Caco-2 (cell line): ENCODE results near the gene KCNJ12. TPM values are rescaled to one million over a fixed set of nuclear protein-coding genes. Genes with fewer than 3 reads are reported as not detected.

Experiments used
- BruUV-seq: library from RNA; stranded (reverse); fragments of 400-500 nt; replicated peaks from 2 replicates; lab custom pipeline; 2021; lab: Mats Ljungman, UMichigan
- CTCF ChIA-PET: fragments of 300-600 bp; sonication (Branson Sonifier 250); formaldehyde crosslinking; loops from one replicate; lab custom pipeline; 2022; ENCODE audit warnings: antibody characterized with exemption; lab: Charles Lee
- POLR2A ChIA-PET: fragments of 300-600 bp; sonication (Branson Sonifier 250); formaldehyde crosslinking; loops from one replicate; lab custom pipeline; 2022; ENCODE audit warnings: antibody characterized with exemption; lab: Charles Lee
- DNase-seq, 2 experiments: peaks; one replicate each; pipeline versions ENCODE4 v3.0.0 to v3.0.0-alpha.2; 2020 to 2022
- H3K27me3 ChIP-seq: replicated peaks from 2 replicates; pipeline ENCODE4 v1.6.0; 2011; ENCODE audit warnings: low read length; ENCODE audit not compliant: control insufficient read depth, insufficient read depth
- H3K36me3 ChIP-seq: 2 replicates; pipeline ENCODE4 v1.5.1; 2011; ENCODE audit warnings: low read length; ENCODE audit not compliant: control insufficient read depth, insufficient read depth
- H3K4me1 ChIP-seq: fragments of 250-450 bp; sonication (Bioruptor Pico); 2 replicates; pipeline ENCODE4 v1.5.1; 2020; ENCODE audit warnings: mild to moderate bottlenecking
- H3K4me3 ChIP-seq: 2 replicates; pipeline ENCODE4 v1.5.1; 2011; ENCODE audit warnings: low read depth, mild to moderate bottlenecking, control low read depth, low read length
- H3K9me3 ChIP-seq: fragments of 250-450 bp; sonication (Bioruptor Pico); 2 replicates; pipeline ENCODE4 v1.5.1; 2020; ENCODE audit warnings: mild to moderate bottlenecking, moderate library complexity
- H3K27ac Mint-ChIP-seq: one replicate; pipeline ENCODE4 v1.8.0; 2022; ENCODE audit warnings: mixed read lengths; ENCODE audit not compliant: unreplicated experiment
- H3K27me3 Mint-ChIP-seq: one replicate; pipeline ENCODE4 v1.8.0; 2022; ENCODE audit warnings: mixed read lengths; ENCODE audit not compliant: insufficient read depth, unreplicated experiment
- H3K36me3 Mint-ChIP-seq: one replicate; pipeline ENCODE4 v1.8.0; 2022; ENCODE audit warnings: mild to moderate bottlenecking, mixed read lengths; ENCODE audit not compliant: insufficient read depth, unreplicated experiment
- H3K4me1 Mint-ChIP-seq: one replicate; pipeline ENCODE4 v1.8.0; 2022; ENCODE audit warnings: low read depth, mixed read lengths; ENCODE audit not compliant: unreplicated experiment
- H3K4me3 Mint-ChIP-seq: one replicate; pipeline ENCODE4 v1.8.0; 2022; ENCODE audit warnings: mild to moderate bottlenecking, moderate library complexity, mixed read lengths; ENCODE audit not compliant: unreplicated experiment
- H3K9me3 Mint-ChIP-seq: one replicate; pipeline ENCODE4 v1.8.0; 2022; ENCODE audit warnings: mixed read lengths; ENCODE audit not compliant: unreplicated experiment
- intact Hi-C: fragments of 100-400 bp; cut with micrococcal nuclease; formaldehyde crosslinking; loops from one replicate; pipeline ENCODE4 v1.10.0; 2022; ENCODE audit not compliant: unreplicated experiment
- total RNA-seq: library from RNA; stranded (reverse); gene quantifications from 2 replicates; pipeline ENCODE4 v1.2.3, GENCODE V29; 2022
- TF ChIP-seq, protein P1 (sequence below), 2 experiments: fragments of 200-600 bp in 1 of 2; IDR thresholded peaks; 1 replicate in 1 of 2; 2 replicates in 1 of 2; pipeline versions ENCODE4 v1.5.1 to v1.8.0; 2011 to 2022; ENCODE audit warnings: antibody characterized with exemption in 1 of 2, control low read depth in 1 of 2, inconsistent platforms in 1 of 2, low read depth in 1 of 2, low read length in 1 of 2, mild to moderate bottlenecking in 1 of 2, moderate library complexity in 1 of 2; ENCODE audit not compliant: insufficient read depth in 1 of 2, severe bottlenecking in 1 of 2, unreplicated experiment in 1 of 2

Gene KCNJ12
- total RNA-seq, 1 experiment from 2014 or later: 0.07 TPM

DNA sequence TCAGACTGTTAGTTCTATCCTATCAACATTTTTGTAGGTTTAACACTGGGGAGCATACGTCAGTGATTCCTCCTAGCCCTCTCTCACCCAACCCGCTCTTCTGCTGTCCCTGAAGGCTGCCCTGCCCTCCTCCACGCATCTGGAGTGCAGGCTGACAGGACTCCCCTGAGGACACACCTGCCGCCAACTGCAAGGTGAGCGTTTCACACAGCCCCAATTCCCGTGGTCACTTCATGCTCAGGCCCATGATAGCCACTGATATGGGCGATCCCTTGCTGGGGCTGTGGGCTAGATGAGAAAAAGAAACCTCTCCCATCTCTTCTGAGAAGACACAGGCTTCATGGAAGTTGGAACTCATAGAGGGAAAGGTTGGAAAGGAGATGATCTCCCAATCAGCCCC is 91.0 kb downstream of the KCNJ12 start:
- no TSS peak for BruUV-seq
- peaks cover 21% of the 10 kb centered on the region for H3K27me3 Mint-ChIP-seq
- POLR2A ChIA-PET: no interaction called here

DNA sequence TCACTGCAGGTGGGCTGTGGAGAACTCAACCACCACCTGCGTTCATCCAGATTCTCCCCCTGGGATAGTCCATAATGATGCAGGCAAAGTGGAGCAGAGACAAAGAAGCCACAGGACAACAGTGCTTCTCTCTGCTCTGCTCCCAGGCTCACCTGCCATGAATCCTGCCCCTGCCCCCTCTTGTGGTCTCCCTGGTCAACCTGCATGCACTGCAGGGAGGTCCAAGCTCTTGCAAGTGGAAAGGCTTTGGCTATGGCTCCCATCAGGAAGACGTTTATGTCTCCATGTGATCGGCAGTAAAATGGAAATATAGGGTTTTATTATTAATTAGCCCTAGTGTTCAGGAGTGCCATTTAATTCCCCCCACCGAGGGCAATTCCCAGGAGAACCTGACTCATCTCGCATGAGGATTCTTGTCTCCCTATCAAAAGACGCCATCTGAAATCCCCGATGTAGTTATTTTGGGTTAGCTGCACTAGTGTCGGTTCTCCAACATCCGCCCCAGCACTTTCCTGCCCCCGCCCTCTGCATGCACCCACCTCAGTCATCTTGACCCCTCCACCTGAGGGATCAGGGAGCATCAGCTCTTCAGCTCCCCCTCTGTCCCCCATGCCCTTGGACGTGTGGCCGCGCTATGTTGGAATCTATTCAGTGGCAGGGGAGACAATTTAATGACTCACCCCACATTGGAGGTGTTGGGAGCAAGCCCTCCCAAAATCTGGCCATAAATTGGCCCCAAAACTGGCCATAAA is 91.8 kb downstream of the KCNJ12 start:
- TF ChIP-seq, protein P1, sequence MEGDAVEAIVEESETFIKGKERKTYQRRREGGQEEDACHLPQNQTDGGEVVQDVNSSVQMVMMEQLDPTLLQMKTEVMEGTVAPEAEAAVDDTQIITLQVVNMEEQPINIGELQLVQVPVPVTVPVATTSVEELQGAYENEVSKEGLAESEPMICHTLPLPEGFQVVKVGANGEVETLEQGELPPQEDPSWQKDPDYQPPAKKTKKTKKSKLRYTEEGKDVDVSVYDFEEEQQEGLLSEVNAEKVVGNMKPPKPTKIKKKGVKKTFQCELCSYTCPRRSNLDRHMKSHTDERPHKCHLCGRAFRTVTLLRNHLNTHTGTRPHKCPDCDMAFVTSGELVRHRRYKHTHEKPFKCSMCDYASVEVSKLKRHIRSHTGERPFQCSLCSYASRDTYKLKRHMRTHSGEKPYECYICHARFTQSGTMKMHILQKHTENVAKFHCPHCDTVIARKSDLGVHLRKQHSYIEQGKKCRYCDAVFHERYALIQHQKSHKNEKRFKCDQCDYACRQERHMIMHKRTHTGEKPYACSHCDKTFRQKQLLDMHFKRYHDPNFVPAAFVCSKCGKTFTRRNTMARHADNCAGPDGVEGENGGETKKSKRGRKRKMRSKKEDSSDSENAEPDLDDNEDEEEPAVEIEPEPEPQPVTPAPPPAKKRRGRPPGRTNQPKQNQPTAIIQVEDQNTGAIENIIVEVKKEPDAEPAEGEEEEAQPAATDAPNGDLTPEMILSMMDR (IDR thresholded peaks at IDR 0.05; ENCODE audit: insufficient read depth in 1 of 2, low read depth in 1 of 2, low read length in 1 of 2, severe bottlenecking in 1 of 2, unreplicated experiment in 1 of 2): no peak
- no peak overlapping the region for H3K4me3 Mint-ChIP-seq
- no peak for DNase-seq
- Histone ChIP-seq H3K27me3 (no peaks in the 10 kb centered on the region), H3K4me1 (no peaks in the 10 kb centered on the region), H3K9me3 (no peaks in the 10 kb centered on the region), H3K4me3 (no peak overlapping the region), H3K36me3 (no peaks in the 10 kb centered on the region)
- CTCF ChIA-PET: interaction anchor here (0.5 kb wide), 1 partner anchor 11 kb away, joined by 4 read pairs; no protein-coding TSS in a partner anchor
- no peaks in the 10 kb centered on the region for H3K36me3 Mint-ChIP-seq
- no peak overlapping the region for H3K27ac Mint-ChIP-seq
- H3K27me3 Mint-ChIP-seq: peaks cover 21% of the 10 kb centered on the region
- no peaks in the 10 kb centered on the region for H3K9me3 Mint-ChIP-seq
- intact Hi-C loops: no loop called here
- BruUV-seq: no TSS peak
- POLR2A ChIA-PET: no interaction called here
- H3K4me1 Mint-ChIP-seq: no peaks in the 10 kb centered on the region

More for the DNA sequence above, 91.0 kb downstream of the KCNJ12 start:
- Mint-ChIP-seq H3K4me1 (no peaks in the 10 kb centered on the region), H3K27ac (no peak overlapping the region), H3K4me3 (no peak overlapping the region), H3K9me3 (no peaks in the 10 kb centered on the region), H3K36me3 (no peaks in the 10 kb centered on the region)
- H3K27me3 ChIP-seq: no peaks in the 10 kb centered on the region
- TF ChIP-seq, protein P1 (IDR thresholded peaks at IDR 0.05; ENCODE audit: insufficient read depth in 1 of 2, low read depth in 1 of 2, low read length in 1 of 2, severe bottlenecking in 1 of 2, unreplicated experiment in 1 of 2): no peak
- no peaks in the 10 kb centered on the region for H3K9me3 ChIP-seq
- CTCF ChIA-PET: interaction anchor here (1.2 kb wide), 1 partner anchor 10 kb away, joined by 10 read pairs; no protein-coding TSS in a partner anchor
- no peaks in the 10 kb centered on the region for H3K36me3 ChIP-seq
- no peak for DNase-seq
- intact Hi-C loops: no loop called here
- no peak overlapping the region for H3K4me3 ChIP-seq
- H3K4me1 ChIP-seq: no peaks in the 10 kb centered on the region

Other genes starting within 250 kb of the KCNJ12 start
- gene DHRS7B, start 249.4 kb upstream of the KCNJ12 start, total RNA-seq: 22.8 and 30.0 TPM in 2 replicates
- 39.1 and 40.7 TPM in 2 replicates for gene TMEM11, start 162.2 kb upstream of the KCNJ12 start, total RNA-seq
- gene NATD1, start 122.9 kb upstream of the KCNJ12 start, total RNA-seq: 14.4 and 18.4 TPM in 2 replicates
- 49.5 and 50.9 TPM in 2 replicates for gene MAP2K3, start 91.6 kb upstream of the KCNJ12 start, total RNA-seq